ENCODE data around the gene UBE2R2. TPM values are rescaled to one million over a fixed set of nuclear protein-coding genes. Genes with fewer than 3 reads are reported as not detected.

Gene UBE2R2
- polyA plus RNA-seq, 3 donors = 30.5 to 50.1 (median 37.2) TPM

- peaks cover 0 to under 1% of the 10 kb centered on the region in 2 donors for H3K36me3 ChIP-seq (replicated peaks in 1 of 2; ENCODE audit: control insufficient read depth in 1 of 2, insufficient read depth in 2 of 2, low read length in 2 of 2)
- Mint-ChIP-seq H3K36me3 (peaks cover 11 to 13% of the 10 kb centered on the region in 2 donors), H3K27me3 (ENCODE audit: low read depth in 3 of 3) (no peaks in the 10 kb centered on the region), H3K4me1 (peaks cover 52% of the 10 kb centered on the region), H3K27ac (peak overlapping the region; percentile 84 to 98 (median 95)), H3K4me3 (peak overlapping the region; percentile 90 to 98), H3K9me3 (peaks cover 0 to 3% (median 0%) of the 10 kb centered on the region in 7 donors)
- H2AFZ ChIP-seq (ENCODE audit: insufficient read depth, low read depth, low read length, poor library complexity, severe bottlenecking) = no peak overlapping the region
- H3K4me1 ChIP-seq (ENCODE audit: control insufficient read depth in 1 of 2, insufficient read depth in 2 of 2, low read length in 2 of 2) = peaks cover 46 to 63% of the 10 kb centered on the region in 2 donors
- H3K27me3 ChIP-seq (ENCODE audit: control insufficient read depth in 2 of 2, insufficient read depth in 2 of 2, low read length in 2 of 2) = no peaks in the 10 kb centered on the region
- peaks cover 78% of the 10 kb centered on the region for H3K79me2 ChIP-seq (ENCODE audit: insufficient read depth, low read length)
- WGBS (ENCODE audit: insufficient coverage) = 0% methylated on average over 1 of the region's 18 CpGs
- TF ChIP-seq, protein P1, sequence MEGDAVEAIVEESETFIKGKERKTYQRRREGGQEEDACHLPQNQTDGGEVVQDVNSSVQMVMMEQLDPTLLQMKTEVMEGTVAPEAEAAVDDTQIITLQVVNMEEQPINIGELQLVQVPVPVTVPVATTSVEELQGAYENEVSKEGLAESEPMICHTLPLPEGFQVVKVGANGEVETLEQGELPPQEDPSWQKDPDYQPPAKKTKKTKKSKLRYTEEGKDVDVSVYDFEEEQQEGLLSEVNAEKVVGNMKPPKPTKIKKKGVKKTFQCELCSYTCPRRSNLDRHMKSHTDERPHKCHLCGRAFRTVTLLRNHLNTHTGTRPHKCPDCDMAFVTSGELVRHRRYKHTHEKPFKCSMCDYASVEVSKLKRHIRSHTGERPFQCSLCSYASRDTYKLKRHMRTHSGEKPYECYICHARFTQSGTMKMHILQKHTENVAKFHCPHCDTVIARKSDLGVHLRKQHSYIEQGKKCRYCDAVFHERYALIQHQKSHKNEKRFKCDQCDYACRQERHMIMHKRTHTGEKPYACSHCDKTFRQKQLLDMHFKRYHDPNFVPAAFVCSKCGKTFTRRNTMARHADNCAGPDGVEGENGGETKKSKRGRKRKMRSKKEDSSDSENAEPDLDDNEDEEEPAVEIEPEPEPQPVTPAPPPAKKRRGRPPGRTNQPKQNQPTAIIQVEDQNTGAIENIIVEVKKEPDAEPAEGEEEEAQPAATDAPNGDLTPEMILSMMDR (IDR thresholded peaks at IDR 0.05) = no peak
- H3K4me2 ChIP-seq (replicated peaks; ENCODE audit: extremely low read depth, low read length, poor library complexity, severe bottlenecking) = peak overlapping the region; percentile 93
- peak overlapping the region; percentile 71 to 91 (median 89) for H3K4me3 ChIP-seq (replicated peaks in 1 of 3; ENCODE audit: low read depth in 2 of 3, low read length in 3 of 3)
- peak overlapping the region; percentile 100 for H3K9ac ChIP-seq (ENCODE audit: insufficient read depth, low read length, poor library complexity, severe bottlenecking)
- peaks cover 11% of the 10 kb centered on the region for H4K20me1 ChIP-seq (ENCODE audit: insufficient read depth, low read length)
- intact Hi-C loops (cut with micrococcal nuclease) = loop anchor here in 1 of 2 donors (5.0 kb wide), 1 partner anchor 34 kb away; no protein-coding TSS in a partner anchor
- H3K9me3 ChIP-seq (replicated peaks in 1 of 2; ENCODE audit: control insufficient read depth in 1 of 2, insufficient read depth in 1 of 2, low read length in 2 of 2) = no peaks in the 10 kb centered on the region
- DNase-seq = peak in 1 of 3 donors; percentile 12
- peak overlapping the region; percentile 99 for H3K27ac ChIP-seq (ENCODE audit: low read depth in 1 of 2, low read length in 2 of 2)
Observed at GRCh38 chr9:33818167-33818846, 1.3 kb downstream of the UBE2R2 start.

GRCh38 chr9:33818847-33819500 is 2.0 kb downstream of the UBE2R2 start:
- TF ChIP-seq, protein P1 (IDR thresholded peaks at IDR 0.05) = no peak
- Histone ChIP-seq H3K4me2 (replicated peaks; ENCODE audit: extremely low read depth, low read length, poor library complexity, severe bottlenecking) (peak overlapping the region; percentile 93), H3K4me3 (replicated peaks in 1 of 3; ENCODE audit: low read depth in 2 of 3, low read length in 3 of 3) (peak overlapping the region; percentile 71 to 91 (median 89)), H2AFZ (ENCODE audit: insufficient read depth, low read depth, low read length, poor library complexity, severe bottlenecking) (no peak overlapping the region), H3K9me3 (replicated peaks in 1 of 2; ENCODE audit: control insufficient read depth in 1 of 2, insufficient read depth in 1 of 2, low read length in 2 of 2) (no peaks in the 10 kb centered on the region), H4K20me1 (ENCODE audit: insufficient read depth, low read length) (peaks cover 16% of the 10 kb centered on the region), H3K4me1 (ENCODE audit: control insufficient read depth in 1 of 2, insufficient read depth in 2 of 2, low read length in 2 of 2) (peaks cover 43 to 56% of the 10 kb centered on the region in 2 donors), H3K36me3 (replicated peaks in 1 of 2; ENCODE audit: control insufficient read depth in 1 of 2, insufficient read depth in 2 of 2, low read length in 2 of 2) (peaks cover 0 to 7% of the 10 kb centered on the region in 2 donors), H3K27ac (ENCODE audit: low read depth in 1 of 2, low read length in 2 of 2) (peak overlapping the region; percentile 99), H3K79me2 (ENCODE audit: insufficient read depth, low read length) (peaks cover 85% of the 10 kb centered on the region), H3K9ac (ENCODE audit: insufficient read depth, low read length, poor library complexity, severe bottlenecking) (peak overlapping the region; percentile 100), H3K27me3 (ENCODE audit: control insufficient read depth in 2 of 2, insufficient read depth in 2 of 2, low read length in 2 of 2) (no peaks in the 10 kb centered on the region)
- DNase-seq = peak; percentile 44 to 51 (median 50)
- no peaks in the 10 kb centered on the region for H3K27me3 Mint-ChIP-seq (ENCODE audit: low read depth in 3 of 3)
- peaks cover 14 to 20% of the 10 kb centered on the region in 2 donors for H3K36me3 Mint-ChIP-seq
- peaks cover 0 to 3% (median 0%) of the 10 kb centered on the region in 7 donors for H3K9me3 Mint-ChIP-seq
- H3K4me1 Mint-ChIP-seq = peaks cover 47% of the 10 kb centered on the region
- intact Hi-C loops (cut with micrococcal nuclease) = loop anchor here in 1 of 2 donors (5.0 kb wide), 1 partner anchor 33 kb away; no protein-coding TSS in a partner anchor
- no CpG with 5 or more reads among the region's 4 CpGs for whole genome bisulfite sequencing (ENCODE audit: insufficient coverage)
- H3K27ac Mint-ChIP-seq = peak overlapping the region; percentile 84 to 98 (median 95)
- peak overlapping the region; percentile 90 to 98 for H3K4me3 Mint-ChIP-seq

Measured in CD14-positive monocyte (primary cell).